Measurements from ENCODE around the gene MNX1. TPM values are rescaled to one million over a fixed set of nuclear protein-coding genes. Genes with fewer than 3 reads are reported as not detected.

MNX1 gene
- total RNA-seq, 4 donors from 2014 or later: 0.28 TPM; not detected in 3

- no peaks in the 10 kb centered on the region for H3K27me3 ChIP-seq
- H3K9me3 ChIP-seq: peaks cover 0 to 6% of the 10 kb centered on the region in 2 donors
- DNase-seq: no peak
- H3K27ac ChIP-seq: no peak overlapping the region
- TF ChIP-seq, protein P1, sequence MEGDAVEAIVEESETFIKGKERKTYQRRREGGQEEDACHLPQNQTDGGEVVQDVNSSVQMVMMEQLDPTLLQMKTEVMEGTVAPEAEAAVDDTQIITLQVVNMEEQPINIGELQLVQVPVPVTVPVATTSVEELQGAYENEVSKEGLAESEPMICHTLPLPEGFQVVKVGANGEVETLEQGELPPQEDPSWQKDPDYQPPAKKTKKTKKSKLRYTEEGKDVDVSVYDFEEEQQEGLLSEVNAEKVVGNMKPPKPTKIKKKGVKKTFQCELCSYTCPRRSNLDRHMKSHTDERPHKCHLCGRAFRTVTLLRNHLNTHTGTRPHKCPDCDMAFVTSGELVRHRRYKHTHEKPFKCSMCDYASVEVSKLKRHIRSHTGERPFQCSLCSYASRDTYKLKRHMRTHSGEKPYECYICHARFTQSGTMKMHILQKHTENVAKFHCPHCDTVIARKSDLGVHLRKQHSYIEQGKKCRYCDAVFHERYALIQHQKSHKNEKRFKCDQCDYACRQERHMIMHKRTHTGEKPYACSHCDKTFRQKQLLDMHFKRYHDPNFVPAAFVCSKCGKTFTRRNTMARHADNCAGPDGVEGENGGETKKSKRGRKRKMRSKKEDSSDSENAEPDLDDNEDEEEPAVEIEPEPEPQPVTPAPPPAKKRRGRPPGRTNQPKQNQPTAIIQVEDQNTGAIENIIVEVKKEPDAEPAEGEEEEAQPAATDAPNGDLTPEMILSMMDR (IDR thresholded peaks at IDR 0.05): no peak
- TF ChIP-seq POLR2A (IDR thresholded peaks at IDR 0.05): no peak
- H3K36me3 ChIP-seq: no peaks in the 10 kb centered on the region
- no peak overlapping the region for H3K4me3 ChIP-seq
- no peaks in the 10 kb centered on the region for H3K4me1 ChIP-seq
- intact Hi-C loops (cut with DNase I; ENCODE audit: low total_unique reads): no loop called here
These were observed 45.8 kb upstream of the MNX1 start for GRCh38 chr7:157056246-157056645.

DNA sequence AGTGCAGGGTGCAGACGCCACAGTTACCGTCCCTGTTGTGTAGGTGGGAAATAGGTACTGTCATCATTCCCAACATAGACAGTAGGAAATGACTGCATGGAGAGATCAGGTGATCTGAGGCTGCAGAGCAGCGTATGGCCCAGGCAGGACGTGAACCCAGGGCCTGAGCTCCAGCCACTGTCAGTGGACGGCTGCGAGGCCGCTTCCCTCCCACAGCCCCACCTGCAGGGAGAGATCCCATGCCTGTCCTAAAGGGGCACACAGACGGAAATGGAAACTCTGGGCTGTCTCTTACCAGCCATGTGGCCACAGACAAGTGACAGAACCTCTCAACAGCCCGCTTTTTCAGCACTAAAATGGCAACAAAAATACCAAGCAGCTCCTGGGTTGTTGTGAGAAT lies 44.5 kb upstream of the MNX1 start:
- intact Hi-C loops (cut with DNase I; ENCODE audit: low total_unique reads): no loop called here
- TF ChIP-seq, protein P1 (IDR thresholded peaks at IDR 0.05): no peak
- TF ChIP-seq POLR2A (IDR thresholded peaks at IDR 0.05): no peak
- Histone ChIP-seq H3K27me3 (no peaks in the 10 kb centered on the region), H3K36me3 (no peaks in the 10 kb centered on the region), H3K4me1 (no peaks in the 10 kb centered on the region), H3K27ac (no peak overlapping the region), H3K4me3 (no peak overlapping the region), H3K9me3 (peaks cover 0 to 6% of the 10 kb centered on the region in 2 donors)
- no peak for DNase-seq

DNA sequence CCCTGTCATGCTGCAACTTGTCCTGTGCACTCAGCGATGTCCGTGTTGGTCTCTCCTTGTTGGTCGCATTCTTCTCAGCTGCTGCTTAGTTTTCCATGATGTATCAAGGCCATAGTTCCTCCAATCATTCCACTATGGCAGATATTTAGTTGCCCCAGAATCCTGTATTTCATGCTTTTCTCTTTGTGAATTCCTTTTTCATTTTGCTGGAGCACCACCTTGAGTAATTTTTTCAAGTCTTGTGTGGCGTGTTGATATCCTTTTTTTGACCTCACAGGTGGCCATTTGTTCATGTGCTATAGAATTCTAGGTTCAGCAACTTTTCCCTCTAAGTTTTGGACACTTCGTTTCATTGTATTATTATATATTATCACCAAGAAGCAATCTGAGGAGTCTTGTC lies 42.7 kb upstream of the MNX1 start:
- no peak overlapping the region for H3K4me3 ChIP-seq
- no peak for TF ChIP-seq POLR2A (IDR thresholded peaks at IDR 0.05)
- TF ChIP-seq, protein P1 (IDR thresholded peaks at IDR 0.05): no peak
- intact Hi-C loops (cut with DNase I; ENCODE audit: low total_unique reads): no loop called here
- DNase-seq: no peak
- peaks cover 0 to 6% of the 10 kb centered on the region in 2 donors for H3K9me3 ChIP-seq
- no peaks in the 10 kb centered on the region for H3K27me3 ChIP-seq
- H3K36me3 ChIP-seq: no peaks in the 10 kb centered on the region
- H3K4me1 ChIP-seq: no peaks in the 10 kb centered on the region
- no peak overlapping the region for H3K27ac ChIP-seq

DNA sequence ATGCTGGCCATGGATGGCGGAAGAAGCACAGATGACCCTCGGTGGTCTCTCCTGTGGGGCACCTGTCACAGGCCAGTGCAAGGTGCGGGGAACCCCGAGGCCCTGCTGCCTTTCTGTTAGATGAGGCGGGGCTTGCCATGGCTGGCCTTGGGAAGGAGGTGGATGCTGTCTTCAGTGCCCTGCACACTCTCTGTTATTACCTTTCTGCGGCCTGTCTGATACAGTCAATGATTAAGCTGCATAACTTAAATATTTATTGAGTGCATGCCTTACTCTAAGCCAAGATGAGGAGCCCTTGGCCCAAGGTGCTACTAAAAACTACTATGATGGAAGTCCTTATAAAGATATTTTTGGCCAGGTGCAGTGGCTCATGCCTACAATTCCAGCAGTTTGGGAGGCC lies 36.7 kb upstream of the MNX1 start:
- intact Hi-C loops (cut with DNase I; ENCODE audit: low total_unique reads): no loop called here
- TF ChIP-seq, protein P1 (IDR thresholded peaks at IDR 0.05): no peak
- TF ChIP-seq POLR2A (IDR thresholded peaks at IDR 0.05): no peak
- Histone ChIP-seq H3K27me3 (no peaks in the 10 kb centered on the region), H3K27ac (no peak overlapping the region), H3K36me3 (no peaks in the 10 kb centered on the region), H3K4me1 (no peaks in the 10 kb centered on the region), H3K9me3 (no peaks in the 10 kb centered on the region), H3K4me3 (no peak overlapping the region)
- no peak for DNase-seq

DNA sequence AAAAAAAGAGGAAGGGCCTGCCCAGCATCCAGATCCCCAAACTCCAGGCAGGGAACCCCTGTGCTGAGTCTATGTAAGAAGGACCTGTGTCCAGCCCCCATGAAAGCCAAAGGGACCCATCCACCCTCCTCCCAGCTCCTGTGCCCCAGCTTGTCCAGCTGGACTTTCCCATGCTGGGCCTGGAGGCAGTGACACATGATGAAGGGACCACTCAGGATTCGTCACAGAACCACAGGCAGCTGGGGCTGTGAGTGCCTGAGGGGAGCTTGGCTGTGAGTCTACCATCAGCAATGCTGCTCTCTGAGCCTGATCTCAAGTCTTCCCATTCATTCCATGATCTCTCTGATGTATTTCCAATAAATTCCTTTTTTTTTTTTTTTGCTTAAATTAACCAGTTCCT lies 36.2 kb upstream of the MNX1 start:
- Histone ChIP-seq H3K27ac (no peak overlapping the region), H3K36me3 (no peaks in the 10 kb centered on the region), H3K27me3 (no peaks in the 10 kb centered on the region), H3K4me1 (no peaks in the 10 kb centered on the region), H3K4me3 (no peak overlapping the region), H3K9me3 (no peaks in the 10 kb centered on the region)
- no peak for TF ChIP-seq POLR2A (IDR thresholded peaks at IDR 0.05)
- TF ChIP-seq, protein P1 (IDR thresholded peaks at IDR 0.05): no peak
- DNase-seq: no peak
- intact Hi-C loops (cut with DNase I; ENCODE audit: low total_unique reads): no loop called here

All from uterus (tissue), 4 donors.